OCI-LY1 (cell line): ENCODE results near the gene RNF150.

Experiments
- H2AFZ ChIP-seq: fragments of 200-600 bp; sonication (generic), shearing (Covaris generic); 2 replicates; pipeline ENCODE4 v1.6.0; 2014; ENCODE audit warnings: antibody characterized with exemption, mild to moderate bottlenecking, low read length
- H3F3A ChIP-seq: fragments of 200-600 bp; sonication (generic), shearing (Covaris generic); 2 replicates; pipeline ENCODE4 v1.6.0; 2014; ENCODE audit warnings: mild to moderate bottlenecking, antibody characterized with exemption, low read length, moderate library complexity; ENCODE audit not compliant: insufficient read depth
- H3K27ac ChIP-seq: fragments of 200-600 bp; sonication (generic); 2 replicates; pipeline ENCODE4 v1.5.1; 2014; ENCODE audit warnings: low read length, mixed run types, mild to moderate bottlenecking, low read depth; ENCODE audit not compliant: poor library complexity, severe bottlenecking
- H3K27me3 ChIP-seq: fragments of 200-600 bp; sonication (generic); 2 replicates; pipeline ENCODE4 v1.6.0; 2014; ENCODE audit warnings: antibody characterized with exemption, mild to moderate bottlenecking, low read length, moderate library complexity; ENCODE audit not compliant: insufficient read depth
- H3K36me3 ChIP-seq: fragments of 200-600 bp; sonication (generic); 2 replicates; pipeline ENCODE4 v1.6.1; 2014; ENCODE audit warnings: mild to moderate bottlenecking, antibody characterized with exemption, low read length, moderate library complexity, mixed read lengths; ENCODE audit not compliant: insufficient read depth
- H3K4me1 ChIP-seq: fragments of 200-600 bp; sonication (generic); 2 replicates; pipeline ENCODE4 v1.5.1; 2014; ENCODE audit warnings: mild to moderate bottlenecking, low read length, moderate library complexity; ENCODE audit not compliant: insufficient read depth, severe bottlenecking
- H3K4me2 ChIP-seq: fragments of 200-600 bp; sonication (generic), shearing (Covaris generic); 2 replicates; pipeline ENCODE4 v1.6.1; 2014; ENCODE audit warnings: low read length
- H3K4me3 ChIP-seq: fragments of 200-600 bp; sonication (generic); 2 replicates; pipeline ENCODE4 v1.5.1; 2014; ENCODE audit warnings: low read length, low read depth, mild to moderate bottlenecking, mixed read lengths; ENCODE audit not compliant: poor library complexity, severe bottlenecking
- H3K79me2 ChIP-seq: fragments of 200-600 bp; shearing (Covaris generic); 2 replicates; pipeline ENCODE4 v1.6.1; 2016; ENCODE audit warnings: mixed run types, low read length, mixed read lengths; ENCODE audit not compliant: insufficient read depth
- H3K9ac ChIP-seq: fragments of 200-600 bp; sonication (generic), shearing (Covaris generic); 2 replicates; pipeline ENCODE4 v1.6.1; 2014; ENCODE audit warnings: mild to moderate bottlenecking, low read length, mixed read lengths
- H3K9me2 ChIP-seq: fragments of 200-600 bp; sonication (generic), shearing (Covaris generic); 2 replicates; pipeline ENCODE4 v1.6.1; 2014; ENCODE audit warnings: low read depth, mild to moderate bottlenecking, low read length, mixed read lengths
- H3K9me3 ChIP-seq: fragments of 200-600 bp; shearing (Covaris generic); 2 replicates; pipeline ENCODE4 v1.6.1; 2014; ENCODE audit warnings: low read length, mixed read lengths
- H4K20me1 ChIP-seq: fragments of 200-600 bp; sonication (generic), shearing (Covaris generic); 2 replicates; pipeline ENCODE4 v1.6.0; 2016; ENCODE audit warnings: mild to moderate bottlenecking, low read length; ENCODE audit not compliant: insufficient read depth
- CTCF ChIP-seq: fragments of 200-600 bp; sonication (generic), shearing (Covaris generic); IDR thresholded peaks from 2 replicates; pipeline ENCODE4 v1.5.1; 2017; ENCODE audit warnings: mild to moderate bottlenecking, antibody characterized with exemption, low read length, moderate library complexity, mixed read lengths
- EZH2 ChIP-seq: fragments of 200-600 bp; sonication (generic), shearing (Covaris generic); IDR thresholded peaks from 2 replicates; pipeline ENCODE4 v1.8.0; 2017; ENCODE audit warnings: borderline replicate concordance, mixed run types, mild to moderate bottlenecking, antibody characterized with exemption, low read length, moderate library complexity, mixed read lengths

The RNF150 gene

GRCh38 chr4:141099326-141099725 lies 33.9 kb downstream of the RNF150 start:
- no peaks in the 10 kb centered on the region for H3K4me1 ChIP-seq
- H3K36me3 ChIP-seq, result no peaks in the 10 kb centered on the region
- no peak overlapping the region for H3K4me2 ChIP-seq
- H3K79me2 ChIP-seq, result no peaks in the 10 kb centered on the region
- no peak overlapping the region for H3K9ac ChIP-seq
- H3K4me3 ChIP-seq, result no peak overlapping the region
- no peaks in the 10 kb centered on the region for H3K27me3 ChIP-seq
- H3K9me3 ChIP-seq, result no peaks in the 10 kb centered on the region
- no peak overlapping the region for H3K27ac ChIP-seq
- no peaks in the 10 kb centered on the region for H3K9me2 ChIP-seq
- no peak for TF ChIP-seq EZH2
- TF ChIP-seq CTCF, result no peak
- no peak overlapping the region for H2AFZ ChIP-seq
- H4K20me1 ChIP-seq, result no peaks in the 10 kb centered on the region
- no peaks in the 10 kb centered on the region for H3F3A ChIP-seq

- no peak overlapping the region for H3K4me3 ChIP-seq
- no peak overlapping the region for H2AFZ ChIP-seq
- H3K9me2 ChIP-seq, result no peaks in the 10 kb centered on the region
- no peaks in the 10 kb centered on the region for H3K9me3 ChIP-seq
- H3K9ac ChIP-seq, result no peak overlapping the region
- no peaks in the 10 kb centered on the region for H3K36me3 ChIP-seq
- H3K4me1 ChIP-seq, result no peaks in the 10 kb centered on the region
- H3K27me3 ChIP-seq, result no peaks in the 10 kb centered on the region
- H3K4me2 ChIP-seq, result no peak overlapping the region
- H3K27ac ChIP-seq, result no peak overlapping the region
- H4K20me1 ChIP-seq, result no peaks in the 10 kb centered on the region
- no peaks in the 10 kb centered on the region for H3K79me2 ChIP-seq
- TF ChIP-seq EZH2 (no peak), CTCF (no peak)
- no peaks in the 10 kb centered on the region for H3F3A ChIP-seq
These were observed 35.1 kb downstream of the RNF150 start for GRCh38 chr4:141098163-141098562.

GRCh38 chr4:141090473-141090872 lies 42.8 kb downstream of the RNF150 start:
- Histone ChIP-seq H3K9ac (no peak overlapping the region), H3K4me3 (no peak overlapping the region), H3K9me2 (no peaks in the 10 kb centered on the region), H3K27me3 (no peaks in the 10 kb centered on the region), H3K9me3 (no peaks in the 10 kb centered on the region), H3K4me1 (no peaks in the 10 kb centered on the region), H3K27ac (no peak overlapping the region), H3K36me3 (no peaks in the 10 kb centered on the region), H3K79me2 (no peaks in the 10 kb centered on the region), H4K20me1 (no peaks in the 10 kb centered on the region), H2AFZ (no peak overlapping the region), H3K4me2 (no peak overlapping the region), H3F3A (no peaks in the 10 kb centered on the region)
- TF ChIP-seq CTCF (no peak), EZH2 (no peak)
